Small intestine (tissue), 7 donors: ENCODE data around the gene KDM4B. TPM values are rescaled to one million over a fixed set of nuclear protein-coding genes. Genes with fewer than 3 reads are reported as not detected.

Experiments used
- DNase-seq, 2 donors: peaks; one replicate each; pipeline versions ENCODE4 v3.0.0 to v3.0.0-alpha.2; 2013
- FAIRE-seq: peaks from 2 replicates; lab custom pipeline; 2012; peaks lifted over from hg19 to GRCh38; lab: Jason Lieb, UNC
- H3K27ac ChIP-seq, 3 donors: one replicate each; pipeline ENCODE4 v1.5.1; 2013; ENCODE audit warnings: low read length in 2 of 3, mild to moderate bottlenecking in 2 of 3, control low read depth in 1 of 3, inconsistent platforms in 1 of 3, low read depth in 1 of 3, moderate library complexity in 1 of 3
- H3K27me3 ChIP-seq, 3 donors: one replicate each; pipeline ENCODE4 v1.6.1; 2013; ENCODE audit warnings: low read length in 3 of 3, inconsistent platforms in 1 of 3; ENCODE audit not compliant: control insufficient read depth in 3 of 3, insufficient read depth in 3 of 3
- H3K36me3 ChIP-seq, 3 donors: one replicate each; pipeline ENCODE4 v1.6.1; 2013; ENCODE audit warnings: low read length in 3 of 3, inconsistent platforms in 1 of 3, low read depth in 1 of 3, mild to moderate bottlenecking in 1 of 3, moderate library complexity in 1 of 3; ENCODE audit not compliant: control insufficient read depth in 3 of 3, insufficient read depth in 2 of 3
- H3K4me1 ChIP-seq, 3 donors: one replicate each; pipeline ENCODE4 v1.6.1; 2013; ENCODE audit warnings: low read length in 2 of 3, inconsistent platforms in 1 of 3, low read depth in 1 of 3, mild to moderate bottlenecking in 1 of 3, moderate library complexity in 1 of 3; ENCODE audit not compliant: control insufficient read depth in 3 of 3, insufficient read depth in 2 of 3
- H3K4me3 ChIP-seq, 3 donors: one replicate each; pipeline ENCODE4 v1.5.1; 2013; ENCODE audit warnings: low read length in 3 of 3, control low read depth in 1 of 3, inconsistent platforms in 1 of 3, low read depth in 1 of 3, mild to moderate bottlenecking in 1 of 3, moderate library complexity in 1 of 3
- H3K9me3 ChIP-seq, 2 donors: one replicate each; pipeline ENCODE4 v1.6.1; 2013; ENCODE audit warnings: low read depth in 1 of 2, low read length in 1 of 2; ENCODE audit not compliant: control insufficient read depth in 2 of 2, insufficient read depth in 1 of 2
- WGBS, 3 donors: extraction: QIAGEN DNeasy Blood & Tissue Kit; methylation state at CpG; one replicate each; pipeline ENCODE4 v1.1.7; 2013; 5-methylcytosine and 5-hydroxymethylcytosine counted together
- polyA plus RNA-seq, 4 donors: library from polyadenylated mRNA; stranded (reverse) in 3 of 4; unstranded in 1 of 4; fragments of 200-250 nt in 3 of 4; fragments of 120-200 nt in 1 of 4; gene quantifications; one replicate each; pipeline versions ENCODE4 v1.2.1 to v1.2.3, GENCODE V29; 2013
- donor health status: healthy with polysubstance abuse.
- donor health status: control.
- donor health status: control.
- donor health status: Bipolar disorder and iron deficiency.
- donor health status: healthy.

The KDM4B gene
- polyA plus RNA-seq, 4 donors = 8.1 to 12.0 (median 10.6) TPM

DNA sequence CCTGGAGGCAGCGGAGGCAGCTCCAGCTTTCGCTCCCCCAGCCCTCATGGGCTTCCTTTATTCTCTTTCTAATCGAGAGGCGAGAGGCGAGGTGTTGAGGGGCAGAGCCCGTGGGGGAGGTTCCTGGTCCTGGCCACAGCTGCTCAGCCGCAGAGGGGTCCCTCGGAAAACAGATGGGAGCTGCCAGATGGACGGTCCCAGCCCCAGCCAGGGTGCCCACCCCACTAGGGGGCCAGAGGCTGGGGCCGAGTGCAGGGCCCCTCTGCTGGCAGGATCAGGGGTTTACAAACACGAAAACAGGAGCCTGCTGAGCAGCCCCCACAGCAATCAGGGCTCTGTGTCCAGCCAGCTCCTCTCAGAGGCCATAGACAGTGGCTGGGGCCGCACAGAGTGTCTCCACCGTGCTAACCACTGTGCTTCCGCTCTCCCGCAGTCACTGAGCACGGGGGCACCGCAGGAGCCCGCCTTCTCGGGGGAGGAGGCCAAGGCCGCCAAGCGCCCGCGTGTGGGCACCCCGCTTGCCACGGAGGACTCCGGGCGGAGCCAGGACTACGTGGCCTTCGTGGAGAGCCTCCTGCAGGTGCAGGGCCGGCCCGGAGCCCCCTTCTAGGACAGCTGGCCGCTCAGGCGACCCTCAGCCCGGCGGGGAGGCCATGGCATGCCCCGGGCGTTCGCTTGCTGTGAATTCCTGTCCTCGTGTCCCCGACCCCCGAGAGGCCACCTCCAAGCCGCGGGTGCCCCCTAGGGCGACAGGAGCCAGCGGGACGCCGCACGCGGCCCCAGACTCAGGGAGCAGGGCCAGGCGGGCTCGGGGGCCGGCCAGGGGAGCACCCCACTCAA is 182.2 kb downstream of the KDM4B start:
- Histone ChIP-seq H3K36me3 (peaks cover 2 to 55% (median 9%) of the 10 kb centered on the region in 3 donors), H3K4me1 (no peaks in the 10 kb centered on the region), H3K4me3 (no peak overlapping the region), H3K27ac (no peak overlapping the region), H3K9me3 (no peaks in the 10 kb centered on the region), H3K27me3 (no peaks in the 10 kb centered on the region)
- FAIRE-seq (no peak), DNase-seq (no peak)
- WGBS, 3 donors = 91 to 94% (median 92%) methylated on average over 49 to 52 of the region's 52 CpGs

DNA sequence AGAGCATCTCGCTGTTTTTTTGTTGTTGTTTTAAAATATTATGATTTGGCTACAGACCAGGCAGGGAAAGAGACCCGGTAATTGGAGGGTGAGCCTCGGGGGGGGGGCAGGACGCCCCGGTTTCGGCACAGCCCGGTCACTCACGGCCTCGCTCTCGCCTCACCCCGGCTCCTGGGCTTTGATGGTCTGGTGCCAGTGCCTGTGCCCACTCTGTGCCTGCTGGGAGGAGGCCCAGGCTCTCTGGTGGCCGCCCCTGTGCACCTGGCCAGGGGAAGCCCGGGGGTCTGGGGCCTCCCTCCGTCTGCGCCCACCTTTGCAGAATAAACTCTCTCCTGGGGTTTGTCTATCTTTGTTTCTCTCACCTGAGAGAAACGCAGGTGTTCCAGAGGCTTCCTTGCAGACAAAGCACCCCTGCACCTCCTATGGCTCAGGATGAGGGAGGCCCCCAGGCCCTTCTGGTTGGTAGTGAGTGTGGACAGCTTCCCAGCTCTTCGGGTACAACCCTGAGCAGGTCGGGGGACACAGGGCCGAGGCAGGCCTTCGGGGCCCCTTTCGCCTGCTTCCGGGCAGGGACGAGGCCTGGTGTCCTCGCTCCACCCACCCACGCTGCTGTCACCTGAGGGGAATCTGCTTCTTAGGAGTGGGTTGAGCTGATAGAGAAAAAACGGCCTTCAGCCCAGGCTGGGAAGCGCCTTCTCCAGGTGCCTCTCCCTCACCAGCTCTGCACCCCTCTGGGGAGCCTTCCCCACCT is 183.3 kb downstream of the KDM4B start:
- Histone ChIP-seq H3K36me3 (peaks cover 2 to 46% (median 3%) of the 10 kb centered on the region in 3 donors), H3K4me3 (no peak overlapping the region), H3K27ac (no peak overlapping the region), H3K4me1 (no peaks in the 10 kb centered on the region), H3K27me3 (no peaks in the 10 kb centered on the region), H3K9me3 (no peaks in the 10 kb centered on the region)
- no peak for FAIRE-seq
- DNase-seq = no peak
- 92 to 93% (median 93%) methylated on average over 27 of the region's 27 CpGs for WGBS, 3 donors

DNA sequence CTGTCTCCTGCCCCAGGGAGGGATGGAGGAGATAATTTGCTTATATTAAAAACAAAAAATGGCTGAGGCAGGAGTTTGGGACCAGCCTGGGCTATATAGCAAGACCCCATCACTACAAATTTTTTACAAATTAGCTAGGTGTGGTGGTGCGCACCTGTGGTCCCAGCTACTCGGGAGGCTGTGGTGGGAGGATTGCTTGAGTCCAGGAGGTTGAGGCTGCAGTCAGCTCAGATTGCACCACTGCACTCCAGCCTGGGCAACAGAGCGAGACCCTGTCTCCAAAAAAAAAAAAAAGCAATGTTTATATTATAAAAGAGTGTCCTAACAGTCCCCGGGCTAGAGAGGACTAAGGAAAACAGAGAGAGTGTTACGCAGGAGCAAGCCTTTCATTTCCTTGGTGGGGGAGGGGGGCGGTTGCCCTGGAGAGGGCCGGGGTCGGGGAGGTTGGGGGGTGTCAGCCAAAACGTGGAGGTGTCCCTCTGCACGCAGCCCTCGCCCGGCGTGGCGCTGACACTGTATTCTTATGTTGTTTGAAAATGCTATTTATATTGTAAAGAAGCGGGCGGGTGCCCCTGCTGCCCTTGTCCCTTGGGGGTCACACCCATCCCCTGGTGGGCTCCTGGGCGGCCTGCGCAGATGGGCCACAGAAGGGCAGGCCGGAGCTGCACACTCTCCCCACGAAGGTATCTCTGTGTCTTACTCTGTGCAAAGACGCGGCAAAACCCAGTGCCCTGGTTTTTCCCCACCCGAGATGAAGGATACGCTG is 184.0 kb downstream of the KDM4B start:
- Histone ChIP-seq H3K4me3 (no peak overlapping the region), H3K4me1 (no peaks in the 10 kb centered on the region), H3K36me3 (peaks cover under 1 to 38% (median 3%) of the 10 kb centered on the region in 3 donors), H3K27ac (no peak overlapping the region), H3K27me3 (no peaks in the 10 kb centered on the region), H3K9me3 (no peaks in the 10 kb centered on the region)
- WGBS, 3 donors = 90 to 94% (median 93%) methylated on average over 24 of the region's 24 CpGs
- DNase-seq = no peak
- no peak for FAIRE-seq

DNA sequence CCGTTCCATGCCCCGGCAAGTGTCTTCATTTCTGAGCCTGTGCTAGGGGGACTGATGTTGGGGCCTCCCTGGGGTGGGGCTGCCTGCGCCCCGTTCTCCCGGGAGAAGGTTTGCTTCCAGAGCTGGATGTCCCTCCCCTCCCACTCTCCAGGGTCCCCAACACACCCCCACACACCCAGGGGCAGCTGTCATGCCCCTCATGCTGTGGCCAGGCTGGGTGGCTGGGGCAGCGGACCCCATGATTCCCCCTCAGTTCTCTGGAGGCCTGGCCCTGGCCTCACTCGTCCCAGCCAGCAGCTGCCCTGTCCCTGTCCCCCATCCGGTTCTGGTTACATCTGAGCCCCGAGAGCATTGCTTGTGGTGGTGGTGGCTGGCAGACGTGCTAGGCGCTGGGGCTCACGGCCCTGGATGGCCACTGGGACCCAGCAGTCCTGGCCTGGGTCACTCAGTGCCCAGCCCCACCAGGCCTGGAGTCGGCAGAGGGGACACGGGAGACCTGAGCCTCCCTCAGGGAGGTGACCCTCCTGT is 184.8 kb downstream of the KDM4B start:
- Histone ChIP-seq H3K4me3 (no peak overlapping the region), H3K36me3 (peaks cover 0 to 31% (median 0%) of the 10 kb centered on the region in 3 donors), H3K4me1 (no peaks in the 10 kb centered on the region), H3K27ac (no peak overlapping the region), H3K27me3 (no peaks in the 10 kb centered on the region), H3K9me3 (peaks cover 0 to under 1% of the 10 kb centered on the region in 2 donors)
- 80 to 87% (median 87%) methylated on average over 14 of the region's 14 CpGs for WGBS, 3 donors
- no peak for FAIRE-seq
- DNase-seq = no peak

DNA sequence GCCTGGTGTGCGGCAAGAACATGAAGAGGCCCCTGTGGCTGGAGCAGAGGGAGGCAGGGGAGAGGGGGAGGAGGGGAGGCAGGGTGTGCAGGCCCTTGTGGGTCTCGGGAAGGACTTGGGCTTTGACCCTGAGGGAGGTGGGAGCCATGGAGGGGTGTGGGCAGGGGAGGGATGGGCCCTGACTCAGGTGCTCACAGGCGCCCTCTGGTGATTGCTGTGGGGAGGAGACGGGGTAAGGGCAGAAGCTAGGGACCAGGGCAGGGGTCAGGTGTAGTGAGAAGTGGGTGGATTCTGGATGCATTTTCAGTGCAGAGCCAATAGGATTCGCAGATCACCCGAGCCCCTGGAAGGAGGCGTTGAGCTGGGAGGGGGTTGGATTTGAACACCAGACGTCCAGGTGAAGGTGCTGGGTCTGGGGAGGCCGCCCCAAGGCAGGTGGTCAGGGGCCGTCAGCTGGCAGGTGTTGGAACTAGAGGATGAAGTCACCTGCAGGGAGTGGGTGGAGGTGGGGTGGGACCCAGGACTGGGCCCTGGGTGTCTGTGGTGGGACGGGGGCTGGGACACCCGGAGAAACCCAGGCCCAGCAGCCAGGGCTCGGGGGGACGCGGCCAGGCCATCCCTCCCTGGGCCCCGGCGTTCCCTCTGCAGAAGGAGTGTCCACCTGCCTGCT is 185.4 kb downstream of the KDM4B start:
- 58 to 74% (median 66%) methylated on average over 14 to 17 of the region's 17 CpGs for WGBS, 3 donors
- peaks cover 0 to 26% (median 0%) of the 10 kb centered on the region in 3 donors for H3K36me3 ChIP-seq
- H3K4me1 ChIP-seq = no peaks in the 10 kb centered on the region
- no peak for FAIRE-seq
- no peaks in the 10 kb centered on the region for H3K27me3 ChIP-seq
- peak; percentile 35 to 38 for DNase-seq
- H3K4me3 ChIP-seq = no peak overlapping the region
- H3K9me3 ChIP-seq = peaks cover 0 to 6% of the 10 kb centered on the region in 2 donors
- no peak overlapping the region for H3K27ac ChIP-seq

DNA sequence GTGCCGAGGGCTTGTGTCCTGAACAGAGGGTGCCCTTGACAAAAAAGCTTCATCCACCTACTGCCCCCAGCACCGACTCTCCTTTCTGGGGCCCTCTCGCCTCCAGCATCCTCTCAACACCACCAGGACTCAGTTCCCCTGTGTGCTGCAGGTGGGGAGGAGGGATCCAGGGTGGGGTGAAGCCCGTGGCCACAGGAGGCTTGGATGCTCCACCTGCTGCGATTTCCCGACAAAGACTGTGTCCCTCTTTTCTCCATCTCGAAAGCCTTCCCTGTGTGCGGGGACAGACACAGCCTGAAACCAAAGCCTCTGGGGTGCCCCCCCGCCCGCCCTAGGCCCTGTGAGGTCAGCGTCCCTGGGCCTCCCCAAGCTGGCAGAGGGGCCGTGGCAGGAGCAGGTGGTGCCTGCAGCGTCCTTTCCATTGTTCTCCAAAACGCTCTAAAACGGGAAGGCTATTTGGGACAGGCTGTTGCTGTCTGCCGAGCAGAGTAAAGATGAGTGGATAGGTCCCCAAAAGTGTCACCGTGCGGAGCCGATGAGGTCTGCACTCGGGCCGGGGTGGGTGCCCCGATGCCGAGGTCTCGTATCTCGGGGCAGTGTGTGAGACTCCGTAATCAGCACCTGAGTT is 186.0 kb downstream of the KDM4B start:
- H3K9me3 ChIP-seq = peaks cover 0 to 7% of the 10 kb centered on the region in 2 donors
- H3K36me3 ChIP-seq = peaks cover 0 to 21% (median 0%) of the 10 kb centered on the region in 3 donors
- no peak overlapping the region for H3K27ac ChIP-seq
- WGBS, 3 donors = 83 to 89% (median 88%) methylated on average over 26 of the region's 26 CpGs
- no peak for DNase-seq
- FAIRE-seq = no peak
- no peaks in the 10 kb centered on the region for H3K27me3 ChIP-seq
- H3K4me3 ChIP-seq = no peak overlapping the region
- no peaks in the 10 kb centered on the region for H3K4me1 ChIP-seq

DNA sequence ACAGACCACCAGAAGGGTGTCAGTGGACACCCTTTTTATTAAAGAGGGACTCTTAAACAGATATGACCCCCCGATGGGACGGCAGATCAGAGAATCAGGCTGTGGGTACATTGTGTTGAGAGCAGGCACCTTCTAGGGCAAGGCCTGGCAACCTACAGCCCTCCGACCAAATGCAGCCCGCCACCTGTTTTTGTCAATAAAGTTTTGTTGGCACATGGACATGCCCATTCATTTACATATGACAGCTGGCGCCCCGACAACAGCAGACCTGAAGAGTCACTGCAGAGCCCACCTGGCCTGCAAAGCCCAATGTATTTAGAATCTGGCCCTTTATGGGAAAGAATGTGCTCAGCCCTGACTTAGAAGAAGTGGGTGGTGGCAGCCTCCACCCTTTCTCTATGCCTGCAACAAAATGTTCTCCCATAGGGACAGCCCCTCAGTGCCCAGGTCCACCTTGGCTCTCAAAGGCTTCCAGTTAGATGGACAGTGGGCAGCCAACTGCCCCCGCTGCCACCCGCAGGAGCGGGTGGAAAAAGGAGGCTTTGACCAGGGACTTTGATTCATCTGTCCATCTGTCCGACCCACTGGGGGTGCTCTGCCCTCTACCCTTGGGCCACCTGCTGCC is 186.8 kb downstream of the KDM4B start:
- no peak for DNase-seq
- peaks cover 0 to 14% (median 0%) of the 10 kb centered on the region in 3 donors for H3K36me3 ChIP-seq
- H3K9me3 ChIP-seq = peaks cover 0 to 7% of the 10 kb centered on the region in 2 donors
- no peak overlapping the region for H3K4me3 ChIP-seq
- no peaks in the 10 kb centered on the region for H3K27me3 ChIP-seq
- no peak overlapping the region for H3K27ac ChIP-seq
- H3K4me1 ChIP-seq = no peaks in the 10 kb centered on the region
- WGBS, 3 donors = 63 to 85% (median 75%) methylated on average over 10 of the region's 10 CpGs
- FAIRE-seq = no peak
